Measurements from ENCODE around the gene FSIP1. TPM values are rescaled to one million over a fixed set of nuclear protein-coding genes. Genes with fewer than 3 reads are reported as not detected.

Gene FSIP1
- total and polyA plus RNA-seq, 12 donors: 0.15 to 4.4 (median 0.89) TPM

GRCh38 chr15:39720081-39720480 lies 62.6 kb downstream of the FSIP1 start:
- intact Hi-C loops (cut with DNase I): no loop called here
- Histone ChIP-seq H3K27me3 (no peaks in the 10 kb centered on the region), H3K9me3 (no peaks in the 10 kb centered on the region), H3K4me3 (no peak overlapping the region), H3K4me1 (no peaks in the 10 kb centered on the region), H3K27ac (no peak overlapping the region), H3K36me3 (no peaks in the 10 kb centered on the region)
- TF ChIP-seq CTCF (IDR thresholded peaks at IDR 0.05): no peak
- DNase-seq: no peak
- no peak for ATAC-seq

GRCh38 chr15:39719109-39719508 lies 63.5 kb downstream of the FSIP1 start:
- 88 to 94% methylated on average over 1 of the region's 1 CpG for WGBS, 2 donors
- H3K27ac ChIP-seq: no peak overlapping the region
- H3K4me3 ChIP-seq: no peak overlapping the region
- no peaks in the 10 kb centered on the region for H3K36me3 ChIP-seq
- no peaks in the 10 kb centered on the region for H3K4me1 ChIP-seq
- ATAC-seq: no peak
- no peaks in the 10 kb centered on the region for H3K27me3 ChIP-seq
- intact Hi-C loops (cut with DNase I): no loop called here
- no peak for DNase-seq
- no peaks in the 10 kb centered on the region for H3K9me3 ChIP-seq
- no peak for TF ChIP-seq CTCF (IDR thresholded peaks at IDR 0.05)

GRCh38 chr15:39717134-39717533 lies 65.5 kb downstream of the FSIP1 start:
- ATAC-seq: no peak
- H3K27ac ChIP-seq: no peak overlapping the region
- no peak for DNase-seq
- intact Hi-C loops (cut with DNase I): no loop called here
- no peaks in the 10 kb centered on the region for H3K9me3 ChIP-seq
- H3K36me3 ChIP-seq: no peaks in the 10 kb centered on the region
- no peaks in the 10 kb centered on the region for H3K27me3 ChIP-seq
- TF ChIP-seq CTCF (IDR thresholded peaks at IDR 0.05): no peak
- no peak overlapping the region for H3K4me3 ChIP-seq
- WGBS, 2 donors: 97% methylated on average over 1 of the region's 1 CpG
- no peaks in the 10 kb centered on the region for H3K4me1 ChIP-seq

- Histone ChIP-seq H3K27me3 (no peaks in the 10 kb centered on the region), H3K4me1 (no peaks in the 10 kb centered on the region), H3K9me3 (peaks cover 0 to 3% (median 0%) of the 10 kb centered on the region in 11 donors), H3K4me3 (no peak overlapping the region), H3K27ac (no peak overlapping the region), H3K36me3 (no peaks in the 10 kb centered on the region)
- intact Hi-C loops (cut with DNase I): no loop called here
- TF ChIP-seq CTCF (IDR thresholded peaks at IDR 0.05): no peak
- 67 to 74% methylated on average over 2 of the region's 2 CpGs for WGBS, 2 donors
- ATAC-seq (no peak), DNase-seq (no peak)
Measured at GRCh38 chr15:39714251-39714650, 68.4 kb downstream of the FSIP1 start.

GRCh38 chr15:39713846-39714245 lies 68.8 kb downstream of the FSIP1 start:
- H3K4me1 ChIP-seq: no peaks in the 10 kb centered on the region
- ATAC-seq (no peak), DNase-seq (no peak)
- peaks cover 0 to 3% (median 0%) of the 10 kb centered on the region in 11 donors for H3K9me3 ChIP-seq
- intact Hi-C loops (cut with DNase I): no loop called here
- no peak for TF ChIP-seq CTCF (IDR thresholded peaks at IDR 0.05)
- no peak overlapping the region for H3K4me3 ChIP-seq
- no peak overlapping the region for H3K27ac ChIP-seq
- WGBS, 2 donors: 90 to 91% methylated on average over 1 of the region's 1 CpG
- no peaks in the 10 kb centered on the region for H3K36me3 ChIP-seq
- H3K27me3 ChIP-seq: no peaks in the 10 kb centered on the region

Data from heart right ventricle (tissue), 16 donors.